Measurements from ENCODE around the gene AIMP2. TPM values are rescaled to one million over a fixed set of nuclear protein-coding genes. Genes with fewer than 3 reads are reported as not detected.
A peak's percentile ranks its signal among the peaks of the same experiment; 100 is the strongest.
"Not testable (repeated sequence)": the region's sequence is repeated elsewhere in the genome, so short reads cannot be mapped to it uniquely, and the experiment has no call there.

Gene AIMP2
- total and polyA plus RNA-seq, 10 donors = 14.0 to 27.3 (median 20.1) TPM

DNA sequence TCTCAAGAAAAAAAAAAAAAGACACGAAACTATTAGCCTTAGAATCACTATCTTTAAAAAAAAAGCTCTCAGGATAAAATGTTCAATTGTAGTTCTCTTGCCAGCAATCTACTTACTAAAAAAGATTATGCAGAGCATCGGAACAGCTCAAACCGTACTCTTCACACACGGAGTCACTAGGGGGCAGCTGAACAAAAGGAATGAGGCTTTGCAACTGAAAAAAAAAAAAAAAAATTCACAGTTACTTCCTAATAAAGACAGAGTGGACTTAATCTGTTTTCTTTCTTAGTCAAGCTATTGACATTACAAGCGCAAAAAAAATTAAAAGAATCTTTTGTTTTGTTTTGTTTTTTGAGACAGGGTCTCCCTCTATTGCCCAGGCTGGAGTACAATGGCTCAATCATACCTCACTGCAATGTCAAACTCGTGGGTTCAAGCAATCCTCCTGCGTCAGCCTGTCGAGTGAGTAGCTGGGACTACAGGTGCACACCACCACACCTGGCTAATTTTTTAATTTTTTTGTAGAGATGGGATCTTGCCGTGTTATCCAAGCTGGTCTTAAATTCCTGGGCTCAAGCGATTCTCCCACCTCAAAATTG is 11.8 kb upstream of the AIMP2 start:
- H3K36me3 ChIP-seq = peaks cover 0 to 100% (median 68%) of the 10 kb centered on the region in 6 donors
- no peaks in the 10 kb centered on the region for H3K9me3 ChIP-seq
- intact Hi-C loops (cut with DNase I; ENCODE audit: low total_unique reads) = loop anchor here (10.0 kb wide), 1 partner anchor 327 kb away; no protein-coding TSS in a partner anchor
- no peak overlapping the region for H3K27ac ChIP-seq
- no peak for DNase-seq
- no peaks in the 10 kb centered on the region for H3K27me3 ChIP-seq (replicated peaks in 1 of 7)
- peaks cover 0 to 5% (median 0%) of the 10 kb centered on the region in 6 donors for H3K4me1 ChIP-seq
- TF ChIP-seq POLR2A (IDR thresholded peaks at IDR 0.05) = no peak
- TF ChIP-seq, protein P1, sequence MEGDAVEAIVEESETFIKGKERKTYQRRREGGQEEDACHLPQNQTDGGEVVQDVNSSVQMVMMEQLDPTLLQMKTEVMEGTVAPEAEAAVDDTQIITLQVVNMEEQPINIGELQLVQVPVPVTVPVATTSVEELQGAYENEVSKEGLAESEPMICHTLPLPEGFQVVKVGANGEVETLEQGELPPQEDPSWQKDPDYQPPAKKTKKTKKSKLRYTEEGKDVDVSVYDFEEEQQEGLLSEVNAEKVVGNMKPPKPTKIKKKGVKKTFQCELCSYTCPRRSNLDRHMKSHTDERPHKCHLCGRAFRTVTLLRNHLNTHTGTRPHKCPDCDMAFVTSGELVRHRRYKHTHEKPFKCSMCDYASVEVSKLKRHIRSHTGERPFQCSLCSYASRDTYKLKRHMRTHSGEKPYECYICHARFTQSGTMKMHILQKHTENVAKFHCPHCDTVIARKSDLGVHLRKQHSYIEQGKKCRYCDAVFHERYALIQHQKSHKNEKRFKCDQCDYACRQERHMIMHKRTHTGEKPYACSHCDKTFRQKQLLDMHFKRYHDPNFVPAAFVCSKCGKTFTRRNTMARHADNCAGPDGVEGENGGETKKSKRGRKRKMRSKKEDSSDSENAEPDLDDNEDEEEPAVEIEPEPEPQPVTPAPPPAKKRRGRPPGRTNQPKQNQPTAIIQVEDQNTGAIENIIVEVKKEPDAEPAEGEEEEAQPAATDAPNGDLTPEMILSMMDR (IDR thresholded peaks at IDR 0.05 in 8 of 11, conservative IDR thresholded peaks at IDR 0.05 in 3 of 11) = peak; percentile 31 to 72 (median 53)
- H3K4me3 ChIP-seq = no peak overlapping the region
- 62 to 71% (median 66%) methylated on average over 10 of the region's 10 CpGs for WGBS, 5 donors

DNA sequence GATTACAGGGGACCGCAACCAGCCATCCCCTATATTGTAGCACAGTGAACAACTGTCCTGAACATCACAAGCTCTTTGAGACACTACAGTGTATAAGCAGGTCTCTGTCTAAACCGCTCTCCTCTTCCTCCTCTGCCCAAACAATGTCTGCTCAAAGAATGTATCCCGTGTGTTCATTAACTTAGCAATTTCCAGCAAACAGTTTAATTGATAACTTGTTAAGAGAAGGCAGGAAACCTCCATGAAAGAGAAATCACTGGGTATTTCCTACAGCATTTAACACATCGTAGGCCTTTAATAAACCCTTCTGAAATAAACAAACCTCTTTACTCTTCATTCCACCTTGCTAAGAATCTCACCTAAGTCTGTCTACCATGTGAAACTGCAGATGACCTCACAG is 1.7 kb upstream of the AIMP2 start:
- Histone ChIP-seq H3K27ac (no peak overlapping the region), H3K36me3 (peaks cover 0 to 48% (median 13%) of the 10 kb centered on the region in 6 donors), H3K4me1 (peaks cover 13 to 50% (median 32%) of the 10 kb centered on the region in 6 donors), H3K9me3 (no peaks in the 10 kb centered on the region), H3K4me3 (no peak overlapping the region), H3K27me3 (replicated peaks in 1 of 7) (no peaks in the 10 kb centered on the region)
- TF ChIP-seq POLR2AphosphoS5 (IDR thresholded peaks at IDR 0.05) (no peak), POLR2A (IDR thresholded peaks at IDR 0.05) (no peak)
- TF ChIP-seq, protein P1 (IDR thresholded peaks at IDR 0.05 in 8 of 11, conservative IDR thresholded peaks at IDR 0.05 in 3 of 11) = no peak
- intact Hi-C loops (cut with DNase I; ENCODE audit: low total_unique reads) = no loop called here
- 69 to 87% (median 81%) methylated on average over 4 of the region's 4 CpGs for WGBS, 5 donors
- DNase-seq = no peak

DNA sequence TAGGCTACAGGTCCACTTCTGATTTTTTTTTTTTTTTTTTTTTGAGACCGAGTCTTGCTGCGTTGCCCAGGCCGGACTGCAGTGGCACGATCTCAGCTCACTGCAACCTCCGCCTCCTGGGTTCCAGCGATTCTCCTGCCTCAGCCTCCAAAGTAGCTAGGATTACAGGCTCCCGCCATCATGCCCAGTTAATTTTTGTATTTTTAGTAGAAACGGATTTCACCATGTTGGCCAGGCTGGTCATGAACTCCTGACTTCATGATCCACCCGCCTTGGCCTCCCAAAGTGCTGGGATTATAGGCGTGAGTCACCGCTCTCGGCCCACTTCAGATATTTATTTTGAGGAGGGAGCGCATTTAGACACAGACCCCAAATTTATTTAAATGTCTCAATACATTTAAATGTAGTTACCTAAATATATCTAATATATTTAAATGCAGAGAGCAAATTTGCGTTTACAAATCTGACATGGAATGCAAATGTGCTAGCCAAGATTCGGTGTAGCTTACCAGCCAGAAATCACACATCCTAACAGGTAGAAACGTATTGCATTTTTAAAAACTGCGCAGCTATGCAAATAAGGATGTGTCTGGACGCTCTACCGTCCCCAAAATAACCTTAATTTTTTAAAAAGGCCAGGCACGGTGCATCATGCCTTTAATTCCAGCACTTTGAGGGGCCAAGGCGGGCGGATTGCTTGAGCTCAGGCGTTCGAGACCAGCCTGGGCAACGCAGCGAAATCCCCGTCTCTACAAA is 1.1 kb upstream of the AIMP2 start:
- intact Hi-C loops (cut with DNase I; ENCODE audit: low total_unique reads); DNase-seq; H3K9me3 ChIP-seq; H3K27me3 ChIP-seq (replicated peaks in 1 of 7): not testable (repeated sequence)
- Histone ChIP-seq H3K27ac (peak overlapping the region; percentile 80 to 96 (median 92)), H3K36me3 (peaks cover 0 to 48% (median 7%) of the 10 kb centered on the region in 6 donors), H3K4me3 (peak overlapping the region; percentile 72 to 91 (median 84)), H3K4me1 (peaks cover 13 to 56% (median 32%) of the 10 kb centered on the region in 6 donors)
- 44 to 49% (median 45%) methylated on average over 27 of the region's 27 CpGs for WGBS, 5 donors

DNA sequence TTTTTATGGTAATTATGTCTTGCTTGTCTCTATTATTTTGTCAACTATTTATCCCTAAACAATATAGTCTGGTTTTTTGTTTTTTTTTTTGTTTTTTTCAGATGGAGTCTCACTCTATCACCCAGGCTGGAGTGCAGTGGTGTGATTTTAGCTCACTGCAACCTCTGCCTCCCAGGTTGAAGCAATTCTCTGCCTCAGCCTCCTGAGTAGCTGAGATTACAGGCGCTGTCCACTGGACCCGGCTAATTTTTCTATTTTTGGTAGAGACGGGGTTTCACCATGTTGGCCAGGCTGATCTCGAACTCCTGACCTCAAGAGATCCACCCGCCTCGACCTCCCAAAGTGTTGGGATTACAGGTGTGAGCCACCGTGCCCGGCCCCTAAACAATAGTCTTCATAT is 1.3 kb downstream of the AIMP2 start:
- peaks cover 0 to 37% (median 2%) of the 10 kb centered on the region in 6 donors for H3K36me3 ChIP-seq
- intact Hi-C loops (cut with DNase I; ENCODE audit: low total_unique reads); H3K9me3 ChIP-seq; H3K27me3 ChIP-seq (replicated peaks in 1 of 7); DNase-seq: not testable (repeated sequence)
- 83 to 98% (median 87%) methylated on average over 8 of the region's 8 CpGs for WGBS, 5 donors
- peaks cover 13 to 56% (median 32%) of the 10 kb centered on the region in 6 donors for H3K4me1 ChIP-seq
- peak overlapping the region in 3 of 8 donors; percentile 94 to 95 (median 94) for H3K27ac ChIP-seq
- peak overlapping the region in 2 of 8 donors; percentile 72 to 84 for H3K4me3 ChIP-seq

DNA sequence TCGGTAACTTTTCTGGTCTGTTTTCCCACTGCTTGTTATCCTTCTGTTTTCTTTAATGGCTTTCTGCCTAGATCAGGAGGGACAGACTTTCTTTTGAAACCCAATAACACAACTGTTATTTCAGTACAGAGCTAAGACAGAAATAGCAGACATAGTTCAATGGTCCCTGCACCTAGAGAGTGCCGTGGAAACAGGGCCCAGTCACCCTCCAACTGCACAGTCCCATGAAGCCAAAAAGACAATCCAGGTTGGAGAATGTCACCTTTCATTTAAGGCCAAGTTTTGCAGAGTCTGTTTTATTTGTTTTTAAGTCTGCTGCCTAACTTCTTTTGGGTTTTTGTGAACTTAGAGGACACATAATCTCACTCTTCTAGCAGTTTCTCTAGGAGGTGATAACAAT is 2.5 kb downstream of the AIMP2 start:
- Histone ChIP-seq H3K9me3 (no peaks in the 10 kb centered on the region), H3K27me3 (replicated peaks in 1 of 7) (no peaks in the 10 kb centered on the region), H3K27ac (no peak overlapping the region), H3K4me3 (no peak overlapping the region), H3K36me3 (peaks cover 0 to 46% (median 13%) of the 10 kb centered on the region in 6 donors), H3K4me1 (peaks cover 13 to 53% (median 31%) of the 10 kb centered on the region in 6 donors)
- intact Hi-C loops (cut with DNase I; ENCODE audit: low total_unique reads) = no loop called here
- TF ChIP-seq, protein P1 (IDR thresholded peaks at IDR 0.05 in 8 of 11, conservative IDR thresholded peaks at IDR 0.05 in 3 of 11) = no peak
- TF ChIP-seq POLR2A (IDR thresholded peaks at IDR 0.05) (no peak), POLR2AphosphoS5 (IDR thresholded peaks at IDR 0.05) (no peak)
- 82 to 93% (median 84%) methylated on average over 2 of the region's 2 CpGs for WGBS, 5 donors
- no peak for DNase-seq
